ENCODE results near the gene KIAA1671. TPM values are rescaled to one million over a fixed set of nuclear protein-coding genes. Genes with fewer than 3 reads are reported as not detected.

KIAA1671 gene
- total RNA-seq, 2 donors from 2014 or later, result 82.5 to 94.3 TPM

DNA sequence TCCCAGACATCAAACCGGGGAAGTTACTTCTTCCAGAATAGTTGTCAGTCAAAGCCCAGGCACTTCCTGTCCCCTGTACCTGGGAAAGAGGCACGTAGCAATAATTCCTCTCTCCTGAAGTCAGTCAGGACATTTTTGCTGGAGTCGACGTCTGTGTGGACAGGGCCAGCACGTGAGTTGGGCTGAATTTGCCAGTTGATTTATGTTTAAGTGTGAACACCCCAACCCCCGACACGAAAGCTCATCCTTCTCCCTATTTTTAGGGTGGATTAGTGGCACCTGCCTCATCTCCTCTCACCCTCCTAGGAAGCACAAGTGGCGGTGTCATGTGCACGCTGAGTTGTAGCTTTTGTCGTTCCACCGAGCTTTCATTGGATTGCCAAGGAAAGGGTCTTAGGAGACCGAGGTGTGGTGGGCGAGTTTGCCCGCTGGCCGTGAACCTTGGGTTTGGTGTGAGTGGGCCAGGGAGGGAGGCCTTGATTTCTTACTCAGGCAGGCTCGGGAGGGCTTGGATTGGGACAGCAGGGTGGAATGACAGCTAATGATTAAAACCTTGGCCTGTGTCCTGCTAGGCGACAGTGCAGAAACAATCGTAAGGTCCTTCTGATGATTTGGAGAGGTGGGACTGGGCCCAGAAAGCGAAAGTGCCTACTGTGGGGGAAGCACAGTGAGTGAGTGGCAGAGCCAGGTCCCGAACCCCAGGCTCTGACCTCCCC, 160.2 kb downstream of the KIAA1671 start:
- intact Hi-C loops (cut with DNase I), result loop anchor here (5.0 kb wide), 1 partner anchor 60 kb away; no protein-coding TSS in a partner anchor
- H3K27me3 ChIP-seq, result no peaks in the 10 kb centered on the region
- DNase-seq, result no peak

GRCh38 chr22:25113316-25113721, 160.8 kb downstream of the KIAA1671 start:
- Histone ChIP-seq H3K4me1 (peaks cover 10% of the 10 kb centered on the region), H3K27ac (peak overlapping the region; percentile 42), H3K4me3 (no peak overlapping the region), H3K36me3 (no peaks in the 10 kb centered on the region), H3K27me3 (no peaks in the 10 kb centered on the region), H3K9me3 (no peaks in the 10 kb centered on the region), H3K9ac (ENCODE audit: low read depth in 2 of 2, low read length in 2 of 2) (peak overlapping the region in 1 of 2 donors; percentile 80)
- intact Hi-C loops (cut with DNase I), result loop anchor here (5.0 kb wide), 1 partner anchor 59 kb away; no protein-coding TSS in a partner anchor
- TF ChIP-seq, protein P1, sequence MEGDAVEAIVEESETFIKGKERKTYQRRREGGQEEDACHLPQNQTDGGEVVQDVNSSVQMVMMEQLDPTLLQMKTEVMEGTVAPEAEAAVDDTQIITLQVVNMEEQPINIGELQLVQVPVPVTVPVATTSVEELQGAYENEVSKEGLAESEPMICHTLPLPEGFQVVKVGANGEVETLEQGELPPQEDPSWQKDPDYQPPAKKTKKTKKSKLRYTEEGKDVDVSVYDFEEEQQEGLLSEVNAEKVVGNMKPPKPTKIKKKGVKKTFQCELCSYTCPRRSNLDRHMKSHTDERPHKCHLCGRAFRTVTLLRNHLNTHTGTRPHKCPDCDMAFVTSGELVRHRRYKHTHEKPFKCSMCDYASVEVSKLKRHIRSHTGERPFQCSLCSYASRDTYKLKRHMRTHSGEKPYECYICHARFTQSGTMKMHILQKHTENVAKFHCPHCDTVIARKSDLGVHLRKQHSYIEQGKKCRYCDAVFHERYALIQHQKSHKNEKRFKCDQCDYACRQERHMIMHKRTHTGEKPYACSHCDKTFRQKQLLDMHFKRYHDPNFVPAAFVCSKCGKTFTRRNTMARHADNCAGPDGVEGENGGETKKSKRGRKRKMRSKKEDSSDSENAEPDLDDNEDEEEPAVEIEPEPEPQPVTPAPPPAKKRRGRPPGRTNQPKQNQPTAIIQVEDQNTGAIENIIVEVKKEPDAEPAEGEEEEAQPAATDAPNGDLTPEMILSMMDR (IDR thresholded peaks at IDR 0.05), result no peak
- peak; percentile 55 for DNase-seq

More for the DNA sequence above, 160.2 kb downstream of the KIAA1671 start:
- Histone ChIP-seq H3K27ac (peak overlapping the region; percentile 83), H3K36me3 (no peaks in the 10 kb centered on the region), H3K9me3 (no peaks in the 10 kb centered on the region), H3K9ac (ENCODE audit: low read depth in 2 of 2, low read length in 2 of 2) (peak overlapping the region; percentile 41 to 80), H3K4me1 (peaks cover 10% of the 10 kb centered on the region), H3K4me3 (no peak overlapping the region)
- TF ChIP-seq, protein P1 (IDR thresholded peaks at IDR 0.05), result no peak

DNA sequence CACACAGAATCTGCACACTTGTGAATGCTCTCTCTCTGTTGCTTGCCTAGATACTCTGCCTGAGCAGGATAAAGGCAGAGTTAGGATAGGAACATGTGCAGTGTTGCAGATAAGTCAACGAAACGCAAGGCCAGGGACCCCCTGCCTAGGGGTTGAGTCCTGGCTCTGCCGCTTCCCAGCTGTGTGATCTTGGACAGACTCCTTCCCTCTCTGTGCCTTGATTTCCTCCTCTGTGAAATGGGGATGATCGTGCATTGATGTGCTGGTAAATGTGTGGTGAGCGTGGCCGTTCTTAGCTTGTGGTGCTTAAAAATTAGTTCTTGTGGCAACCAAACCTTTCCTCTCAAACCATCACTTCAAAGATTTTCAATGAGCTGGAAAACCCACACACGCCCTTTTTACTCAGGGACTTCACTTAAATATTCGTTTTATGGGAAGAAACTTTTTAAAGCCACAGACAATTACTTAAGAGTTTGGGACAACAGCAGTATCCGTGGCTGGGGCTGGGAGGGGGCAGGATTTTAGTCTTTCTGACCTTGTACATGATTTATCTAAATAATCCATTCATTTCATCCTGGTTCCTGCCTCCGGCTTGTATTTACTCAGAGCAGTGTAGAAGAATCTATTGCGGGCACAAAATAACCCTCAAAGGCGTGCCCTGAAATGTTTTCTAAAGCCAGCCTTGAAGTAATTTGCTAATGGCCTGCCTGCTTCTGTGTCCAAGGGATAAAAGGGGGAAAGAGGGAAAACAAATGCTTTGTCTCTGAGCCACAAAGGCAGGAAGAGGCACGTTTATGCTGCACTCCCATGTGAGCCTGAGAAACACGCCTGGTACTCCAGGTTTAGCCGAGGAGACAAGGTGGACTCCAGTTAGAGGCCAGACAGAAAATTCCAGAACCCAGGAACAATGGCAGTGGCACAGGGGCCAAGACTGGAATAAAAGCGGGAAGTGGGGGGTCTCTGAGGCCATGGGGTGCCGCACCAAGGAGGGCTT, 162.2 kb downstream of the KIAA1671 start:
- Histone ChIP-seq H3K27ac (peak overlapping the region; percentile 5), H3K9me3 (no peaks in the 10 kb centered on the region), H3K36me3 (no peaks in the 10 kb centered on the region), H3K4me3 (no peak overlapping the region), H3K9ac (ENCODE audit: low read depth in 2 of 2, low read length in 2 of 2) (peak overlapping the region; percentile 3 to 80), H3K4me1 (peaks cover 10% of the 10 kb centered on the region), H3K27me3 (no peaks in the 10 kb centered on the region)
- TF ChIP-seq, protein P1 (IDR thresholded peaks at IDR 0.05), result no peak
- no peak for DNase-seq
- intact Hi-C loops (cut with DNase I), result loop anchor here (5.0 kb wide), 1 partner anchor 58 kb away; no protein-coding TSS in a partner anchor

DNA sequence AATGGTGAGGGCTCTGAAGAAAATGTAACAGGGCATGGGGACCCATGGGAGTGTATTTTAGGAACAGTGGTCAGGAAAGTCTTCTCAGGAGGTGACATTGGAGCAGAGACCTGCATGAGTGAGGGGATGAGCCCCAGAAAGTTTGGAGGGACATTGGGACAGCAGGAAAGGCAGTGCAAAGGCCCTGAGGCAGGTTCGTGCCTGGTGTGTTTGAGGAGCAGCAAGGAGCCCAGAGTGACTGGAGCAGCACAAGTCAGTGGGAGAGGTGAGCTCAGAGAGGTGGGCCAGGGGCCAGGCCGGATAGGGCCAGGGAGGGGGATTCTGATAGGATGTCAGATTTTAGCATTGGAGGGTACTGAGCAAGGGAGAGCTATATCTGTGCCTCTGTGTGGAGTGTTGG, 167.1 kb downstream of the KIAA1671 start:
- peak overlapping the region; percentile 29 to 61 for H3K9ac ChIP-seq (ENCODE audit: low read depth in 2 of 2, low read length in 2 of 2)
- H3K9me3 ChIP-seq, result no peaks in the 10 kb centered on the region
- H3K36me3 ChIP-seq, result no peaks in the 10 kb centered on the region
- TF ChIP-seq, protein P1 (IDR thresholded peaks at IDR 0.05), result no peak
- intact Hi-C loops (cut with DNase I), result no loop called here
- H3K4me1 ChIP-seq, result no peaks in the 10 kb centered on the region
- no peak for DNase-seq
- no peak overlapping the region for H3K4me3 ChIP-seq
- H3K27me3 ChIP-seq, result no peaks in the 10 kb centered on the region
- peak overlapping the region; percentile 71 for H3K27ac ChIP-seq

GRCh38 chr22:25120093-25120561, 167.6 kb downstream of the KIAA1671 start:
- H3K27ac ChIP-seq, result peak overlapping the region; percentile 71
- H3K36me3 ChIP-seq, result no peaks in the 10 kb centered on the region
- no peaks in the 10 kb centered on the region for H3K4me1 ChIP-seq
- peak overlapping the region; percentile 29 to 61 for H3K9ac ChIP-seq (ENCODE audit: low read depth in 2 of 2, low read length in 2 of 2)
- H3K4me3 ChIP-seq, result no peak overlapping the region
- no peaks in the 10 kb centered on the region for H3K27me3 ChIP-seq
- peak; percentile 77 for DNase-seq
- no peaks in the 10 kb centered on the region for H3K9me3 ChIP-seq
- TF ChIP-seq, protein P1 (IDR thresholded peaks at IDR 0.05), result no peak
- intact Hi-C loops (cut with DNase I), result no loop called here

All from colonic mucosa (tissue), 4 donors.